H9 (cell line): ENCODE results near the gene PLXNA1. TPM values are rescaled to one million over a fixed set of nuclear protein-coding genes. Genes with fewer than 3 reads are reported as not detected.

ENCODE experiments used
- DNase-seq: peaks from one replicate; pipeline ENCODE4 v3.0.0-alpha.2; 2017
- H2AFZ ChIP-seq: one replicate; pipeline ENCODE4 v1.6.1; 2013; ENCODE audit warnings: mild to moderate bottlenecking, low read length, control low read depth, moderate library complexity
- H2AK5ac ChIP-seq: 2 replicates; pipeline ENCODE4 v1.6.1; 2013; ENCODE audit warnings: low read length, control low read depth, mixed read lengths; ENCODE audit not compliant: insufficient read length
- H2BK120ac ChIP-seq: one replicate; pipeline ENCODE4 v1.6.1; 2013; ENCODE audit warnings: low read depth, mild to moderate bottlenecking, low read length, control low read depth, inconsistent platforms; ENCODE audit not compliant: poor library complexity, severe bottlenecking
- H2BK12ac ChIP-seq: 2 replicates; pipeline ENCODE4 v1.6.1; 2013; ENCODE audit warnings: low read length, control low read depth, mixed read lengths, low read depth; ENCODE audit not compliant: insufficient read length
- H2BK15ac ChIP-seq: 2 replicates; pipeline ENCODE4 v1.6.1; 2013; ENCODE audit warnings: low read depth, low read length, control low read depth
- H2BK20ac ChIP-seq: one replicate; pipeline ENCODE4 v1.6.1; 2013; ENCODE audit warnings: low read depth, mild to moderate bottlenecking, low read length, control low read depth, inconsistent platforms; ENCODE audit not compliant: poor library complexity, severe bottlenecking
- H2BK5ac ChIP-seq: 2 replicates; pipeline ENCODE4 v1.6.1; 2013; ENCODE audit warnings: low read length, control low read depth, mixed read lengths; ENCODE audit not compliant: insufficient read length
- H3K14ac ChIP-seq: 2 replicates; pipeline ENCODE4 v1.6.1; 2013; ENCODE audit warnings: low read length, control low read depth; ENCODE audit not compliant: insufficient read depth
- H3K18ac ChIP-seq: 2 replicates; pipeline ENCODE4 v1.6.1; 2013; ENCODE audit warnings: low read depth, mild to moderate bottlenecking, mixed read lengths, low read length, control low read depth; ENCODE audit not compliant: insufficient read length
- H3K23ac ChIP-seq: 2 replicates; pipeline ENCODE4 v1.6.1; 2013; ENCODE audit warnings: low read length, control low read depth, mixed read lengths, low read depth; ENCODE audit not compliant: insufficient read length
- H3K23me2 ChIP-seq: 2 replicates; pipeline ENCODE4 v1.6.1; 2013; ENCODE audit warnings: low read depth, mild to moderate bottlenecking, mixed read lengths, low read length, control low read depth; ENCODE audit not compliant: insufficient read length, poor library complexity, severe bottlenecking
- H3K27ac ChIP-seq: 2 replicates; pipeline ENCODE4 v1.5.1; 2013; ENCODE audit warnings: low read length, control low read depth, mixed read lengths, low read depth; ENCODE audit not compliant: insufficient read length
- H3K27me3 ChIP-seq: 2 replicates; pipeline ENCODE4 v1.6.1; 2013; ENCODE audit warnings: low read length, control low read depth, inconsistent platforms; ENCODE audit not compliant: insufficient read depth
- H3K4ac ChIP-seq: 2 replicates; pipeline ENCODE4 v1.6.1; 2013; ENCODE audit warnings: low read depth, mild to moderate bottlenecking, control low read depth, inconsistent platforms, low read length, moderate library complexity
- H3K4me1 ChIP-seq: 2 replicates; pipeline ENCODE4 v1.6.1; 2013; ENCODE audit warnings: low read length, control low read depth, inconsistent platforms; ENCODE audit not compliant: insufficient read depth
- H3K4me2 ChIP-seq: 2 replicates; pipeline ENCODE4 v1.6.1; 2013; ENCODE audit warnings: low read length, control low read depth, mixed read lengths; ENCODE audit not compliant: insufficient read length, insufficient read depth
- H3K56ac ChIP-seq: 2 replicates; pipeline ENCODE4 v1.6.1; 2013; ENCODE audit warnings: low read depth, mild to moderate bottlenecking, mixed read lengths, low read length, control low read depth; ENCODE audit not compliant: insufficient read length
- H3K79me1 ChIP-seq: 2 replicates; pipeline ENCODE4 v1.6.1; 2013; ENCODE audit warnings: low read depth, mild to moderate bottlenecking, moderate library complexity, low read length, control low read depth, inconsistent platforms; ENCODE audit not compliant: insufficient read depth, poor library complexity, severe bottlenecking
- H3K79me2 ChIP-seq: 2 replicates; pipeline ENCODE4 v1.6.1; 2013; ENCODE audit warnings: low read length, control low read depth, inconsistent platforms; ENCODE audit not compliant: insufficient read depth
- H3K9ac ChIP-seq: 2 replicates; pipeline ENCODE4 v1.6.1; 2013; ENCODE audit warnings: low read length, control low read depth, mixed read lengths; ENCODE audit not compliant: insufficient read length; ENCODE audit errors: extremely low read depth
- H3K9me3 ChIP-seq: one replicate; pipeline ENCODE4 v1.6.1; 2013; ENCODE audit warnings: low read depth, low read length, inconsistent platforms; ENCODE audit not compliant: control insufficient read depth
- H3T11ph ChIP-seq: one replicate; pipeline ENCODE4 v1.6.1; 2013; ENCODE audit warnings: mild to moderate bottlenecking, low read length, control low read depth, inconsistent platforms
- H4K20me1 ChIP-seq: one replicate; pipeline ENCODE4 v1.6.1; 2013; ENCODE audit not compliant: control insufficient read depth, insufficient read length, insufficient read depth
- H4K5ac ChIP-seq: 2 replicates; pipeline ENCODE4 v1.6.1; 2013; ENCODE audit warnings: low read depth, mild to moderate bottlenecking, mixed read lengths, low read length, control low read depth; ENCODE audit not compliant: insufficient read length
- H4K8ac ChIP-seq: replicated peaks from 2 replicates; pipeline ENCODE4 v1.6.1; 2013; ENCODE audit warnings: low read length, control low read depth, mixed read lengths, low read depth; ENCODE audit not compliant: insufficient read length
- H4K91ac ChIP-seq: 2 replicates; pipeline ENCODE4 v1.6.1; 2013; ENCODE audit warnings: low read depth, mild to moderate bottlenecking, moderate library complexity, mixed read lengths, low read length, control low read depth; ENCODE audit not compliant: insufficient read length
- H3K27ac Mint-ChIP-seq, 3 experiments: 2 replicates in 2 of 3; 3 replicates in 1 of 3; pipeline ENCODE4 v1.8.0; 2020 to 2021; ENCODE audit warnings: mixed read lengths in 3 of 3, mild to moderate bottlenecking in 1 of 3, moderate library complexity in 1 of 3
- H3K27me3 Mint-ChIP-seq: 2 replicates; pipeline ENCODE4 v1.8.0; 2021; ENCODE audit warnings: low read depth, mild to moderate bottlenecking, moderate library complexity, mixed read lengths
- H3K36me3 Mint-ChIP-seq, 3 experiments: 2 replicates in 2 of 3; 3 replicates in 1 of 3; pipeline ENCODE4 v1.8.0; 2020 to 2021; ENCODE audit warnings: low read depth in 3 of 3, mixed read lengths in 3 of 3; ENCODE audit not compliant: insufficient read depth in 1 of 3
- H3K4me1 Mint-ChIP-seq, 2 experiments: 2 replicates each; pipeline ENCODE4 v1.8.0; 2020; ENCODE audit warnings: mixed read lengths in 2 of 2
- H3K4me3 Mint-ChIP-seq, 2 experiments: 2 replicates in 1 of 2; 3 replicates in 1 of 2; pipeline ENCODE4 v1.8.0; 2020 to 2021; ENCODE audit warnings: mild to moderate bottlenecking in 2 of 2, mixed read lengths in 2 of 2, moderate library complexity in 1 of 2
- H3K9me3 Mint-ChIP-seq, 2 experiments: 2 replicates in 1 of 2; 3 replicates in 1 of 2; pipeline ENCODE4 v1.8.0; 2020; ENCODE audit warnings: mild to moderate bottlenecking in 2 of 2, mixed read lengths in 2 of 2, moderate library complexity in 1 of 2
- CTCF ChIP-seq: fragments of 200-600 bp; sonication (generic); conservative IDR thresholded peaks from 3 replicates; pipeline ENCODE4 v1.8.0; 2021; ENCODE audit warnings: antibody characterized with exemption, mild to moderate bottlenecking
- WGBS: extraction: QIAGEN DNeasy Blood & Tissue Kit; methylation state at CpG from one replicate; pipeline ENCODE4 v1.1.7; 2013; ENCODE audit warnings: missing lambda C conversion rate, low lambda C conversion rate, mixed read lengths; ENCODE audit not compliant: insufficient read length; ENCODE audit errors: extremely low coverage; 5-methylcytosine and 5-hydroxymethylcytosine counted together
- total RNA-seq: library from RNA; stranded (reverse); gene quantifications from 2 replicates; pipeline ENCODE4 v1.2.1, GENCODE V29; 2021

PLXNA1 gene
- total RNA-seq, 1 experiment from 2014 or later = 42.1 TPM

GRCh38 chr3:127030508-127031412 lies 47.8 kb downstream of the PLXNA1 start:
- H4K91ac ChIP-seq = no peak overlapping the region
- H2AFZ ChIP-seq = no peak overlapping the region
- no peaks in the 10 kb centered on the region for H3K9me3 ChIP-seq
- H4K5ac ChIP-seq = no peak overlapping the region
- H3K14ac ChIP-seq = no peak overlapping the region
- H3K79me1 ChIP-seq = no peaks in the 10 kb centered on the region
- H3K9ac ChIP-seq = no peak overlapping the region
- TF ChIP-seq CTCF = no peak
- H3T11ph ChIP-seq = no peak overlapping the region
- no peak overlapping the region for H2BK12ac ChIP-seq
- no peaks in the 10 kb centered on the region for H3K27me3 ChIP-seq
- no peak overlapping the region for H2BK20ac ChIP-seq
- WGBS = no CpG with 5 or more reads among the region's 19 CpGs
- Mint-ChIP-seq H3K9me3 (no peaks in the 10 kb centered on the region), H3K27me3 (no peaks in the 10 kb centered on the region), H3K27ac (no peak overlapping the region; a peak in 1 of 7 replicates), H3K4me3 (no peak overlapping the region), H3K4me1 (no peaks in the 10 kb centered on the region), H3K36me3 (peaks cover 12 to 44% (median 35%) of the 10 kb centered on the region in 3 experiments)
- H4K20me1 ChIP-seq = no peaks in the 10 kb centered on the region
- H2BK5ac ChIP-seq = no peak overlapping the region
- H2AK5ac ChIP-seq = no peak overlapping the region
- H3K23me2 ChIP-seq = no peaks in the 10 kb centered on the region
- H3K56ac ChIP-seq = no peak overlapping the region
- DNase-seq = no peak
- no peaks in the 10 kb centered on the region for H3K79me2 ChIP-seq
- no peak overlapping the region for H4K8ac ChIP-seq
- H2BK15ac ChIP-seq = no peak overlapping the region
- no peak overlapping the region for H3K4ac ChIP-seq
- no peak overlapping the region for H3K4me2 ChIP-seq
- H3K4me1 ChIP-seq = no peaks in the 10 kb centered on the region
- no peak overlapping the region for H3K18ac ChIP-seq
- H3K27ac ChIP-seq = no peak overlapping the region
- no peak overlapping the region for H2BK120ac ChIP-seq
- H3K23ac ChIP-seq = no peak overlapping the region
